Endodermal cell (in vitro differentiated cells): ENCODE data around the gene KRT83. TPM values are rescaled to one million over a fixed set of nuclear protein-coding genes. Genes with fewer than 3 reads are reported as not detected.

ENCODE experiments used
- DNase-seq: peaks from one replicate; pipeline ENCODE4 v3.0.0-alpha.2; 2017
- H3K27ac ChIP-seq: 2 replicates; pipeline ENCODE4 v1.5.1; 2013; ENCODE audit warnings: mild to moderate bottlenecking, low read depth, low read length, moderate library complexity
- H3K27me3 ChIP-seq: 2 replicates; pipeline ENCODE4 v1.6.1; 2013; ENCODE audit warnings: mild to moderate bottlenecking, low read length, moderate library complexity; ENCODE audit not compliant: insufficient read depth, control insufficient read depth, poor library complexity, severe bottlenecking
- H3K36me3 ChIP-seq: 2 replicates; pipeline ENCODE4 v1.7.0; 2013; ENCODE audit warnings: mild to moderate bottlenecking, low read length, moderate library complexity; ENCODE audit not compliant: control insufficient read depth, insufficient read depth
- H3K4me1 ChIP-seq: one replicate; pipeline ENCODE4 v1.7.0; 2013; ENCODE audit warnings: low read length; ENCODE audit not compliant: control insufficient read depth, insufficient read depth
- H3K4me3 ChIP-seq: 2 replicates; pipeline ENCODE4 v1.5.1; 2013; ENCODE audit warnings: mild to moderate bottlenecking, low read length, moderate library complexity
- H3K9ac ChIP-seq: 2 replicates; pipeline ENCODE4 v1.6.1; 2013; ENCODE audit warnings: mild to moderate bottlenecking, low read length, moderate library complexity; ENCODE audit not compliant: poor library complexity, severe bottlenecking; ENCODE audit errors: extremely low read depth
- H3K9me3 ChIP-seq: 2 replicates; pipeline ENCODE4 v1.6.1; 2013; ENCODE audit warnings: mild to moderate bottlenecking, low read length, moderate library complexity; ENCODE audit not compliant: control insufficient read depth
- H3K27ac Mint-ChIP-seq: 2 replicates; pipeline ENCODE4 v1.8.0; 2020; ENCODE audit warnings: mixed read lengths
- H3K27me3 Mint-ChIP-seq: 2 replicates; pipeline ENCODE4 v1.8.0; 2021; ENCODE audit warnings: mild to moderate bottlenecking, mixed read lengths; ENCODE audit not compliant: insufficient read depth
- H3K36me3 Mint-ChIP-seq: 2 replicates; pipeline ENCODE4 v1.8.0; 2020; ENCODE audit warnings: low read depth, mixed read lengths
- H3K4me1 Mint-ChIP-seq: 2 replicates; pipeline ENCODE4 v1.8.0; 2020; ENCODE audit warnings: mixed read lengths
- H3K4me3 Mint-ChIP-seq: 2 replicates; pipeline ENCODE4 v1.8.0; 2020; ENCODE audit warnings: mild to moderate bottlenecking, moderate library complexity, mixed read lengths
- H3K9me3 Mint-ChIP-seq: 2 replicates; pipeline ENCODE4 v1.8.0; 2020; ENCODE audit warnings: mild to moderate bottlenecking, mixed read lengths
- WGBS, 2 experiments: methylation state at CpG; one replicate each; pipeline versions ENCODE4 v1.1.5 to v1.1.7; 2013; ENCODE audit warnings: missing lambda C conversion rate in 2 of 2, mixed read lengths in 1 of 2; ENCODE audit not compliant: insufficient coverage in 1 of 2, insufficient read length in 1 of 2; 5-methylcytosine and 5-hydroxymethylcytosine counted together
- total RNA-seq, 2 donors: library from RNA; stranded (reverse); fragmentation: NEBNext Ultra II Directional in 1 of 2; extraction: Animal tissue kit (Norgen Biotek cat#: 25700) in 1 of 2; gene quantifications; 2 replicates in 1 of 2; 3 replicates in 1 of 2; pipeline ENCODE4 v1.2.1, GENCODE V29; 2021
- TF ChIP-seq, protein P1 (sequence below): fragments of 200-600 bp; sonication (generic); conservative IDR thresholded peaks from 2 replicates; pipeline ENCODE4 v1.5.0; 2021; ENCODE audit warnings: antibody characterized with exemption, mild to moderate bottlenecking

The KRT83 gene
- total RNA-seq, 2 donors from 2014 or later = not detected

DNA sequence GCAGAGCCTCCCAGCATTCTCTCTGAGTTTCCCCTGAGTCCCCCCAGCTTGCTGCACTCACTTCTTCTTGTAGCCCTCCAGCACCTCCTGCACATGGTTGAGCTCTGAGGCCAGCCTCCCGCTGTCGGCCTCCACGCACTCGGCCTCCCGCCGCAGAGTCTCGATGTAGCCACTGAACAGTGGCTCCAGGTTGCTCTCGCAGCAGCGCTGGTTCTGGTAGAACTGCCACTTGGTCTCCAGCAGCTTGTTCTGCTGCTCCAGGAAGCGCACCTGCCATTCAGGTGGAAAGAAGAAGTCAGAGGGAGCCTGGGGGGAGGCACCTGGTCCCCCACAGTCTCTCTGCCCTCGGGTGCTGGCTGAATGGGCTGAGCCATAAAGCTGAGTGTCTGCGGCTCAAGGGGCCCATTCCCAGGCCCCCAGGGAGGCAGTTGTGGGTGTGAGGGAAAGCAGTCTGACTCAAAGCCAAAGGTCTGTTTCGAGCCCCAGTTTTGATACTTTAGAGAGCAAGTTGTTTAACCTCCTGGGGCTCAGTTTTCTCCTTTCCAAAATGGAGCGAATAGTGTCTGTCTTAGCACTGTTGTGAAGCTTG, 43.8 kb upstream of the KRT83 start:
- no peaks in the 10 kb centered on the region for H3K36me3 Mint-ChIP-seq
- TF ChIP-seq, protein P1, sequence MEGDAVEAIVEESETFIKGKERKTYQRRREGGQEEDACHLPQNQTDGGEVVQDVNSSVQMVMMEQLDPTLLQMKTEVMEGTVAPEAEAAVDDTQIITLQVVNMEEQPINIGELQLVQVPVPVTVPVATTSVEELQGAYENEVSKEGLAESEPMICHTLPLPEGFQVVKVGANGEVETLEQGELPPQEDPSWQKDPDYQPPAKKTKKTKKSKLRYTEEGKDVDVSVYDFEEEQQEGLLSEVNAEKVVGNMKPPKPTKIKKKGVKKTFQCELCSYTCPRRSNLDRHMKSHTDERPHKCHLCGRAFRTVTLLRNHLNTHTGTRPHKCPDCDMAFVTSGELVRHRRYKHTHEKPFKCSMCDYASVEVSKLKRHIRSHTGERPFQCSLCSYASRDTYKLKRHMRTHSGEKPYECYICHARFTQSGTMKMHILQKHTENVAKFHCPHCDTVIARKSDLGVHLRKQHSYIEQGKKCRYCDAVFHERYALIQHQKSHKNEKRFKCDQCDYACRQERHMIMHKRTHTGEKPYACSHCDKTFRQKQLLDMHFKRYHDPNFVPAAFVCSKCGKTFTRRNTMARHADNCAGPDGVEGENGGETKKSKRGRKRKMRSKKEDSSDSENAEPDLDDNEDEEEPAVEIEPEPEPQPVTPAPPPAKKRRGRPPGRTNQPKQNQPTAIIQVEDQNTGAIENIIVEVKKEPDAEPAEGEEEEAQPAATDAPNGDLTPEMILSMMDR = no peak
- H3K4me1 ChIP-seq = no peaks in the 10 kb centered on the region
- H3K4me3 Mint-ChIP-seq = no peak overlapping the region
- H3K36me3 ChIP-seq = no peaks in the 10 kb centered on the region
- no peaks in the 10 kb centered on the region for H3K9me3 Mint-ChIP-seq
- WGBS, 2 experiments = 93 to 95% methylated on average over 12 to 14 of the region's 14 CpGs
- no peak for DNase-seq
- no peak overlapping the region for H3K27ac Mint-ChIP-seq
- no peak overlapping the region for H3K27ac ChIP-seq
- peaks cover 25% of the 10 kb centered on the region for H3K27me3 ChIP-seq
- no peaks in the 10 kb centered on the region for H3K9me3 ChIP-seq
- no peaks in the 10 kb centered on the region for H3K4me1 Mint-ChIP-seq
- peaks cover 24% of the 10 kb centered on the region for H3K27me3 Mint-ChIP-seq
- H3K4me3 ChIP-seq = no peak overlapping the region
- no peak overlapping the region for H3K9ac ChIP-seq

DNA sequence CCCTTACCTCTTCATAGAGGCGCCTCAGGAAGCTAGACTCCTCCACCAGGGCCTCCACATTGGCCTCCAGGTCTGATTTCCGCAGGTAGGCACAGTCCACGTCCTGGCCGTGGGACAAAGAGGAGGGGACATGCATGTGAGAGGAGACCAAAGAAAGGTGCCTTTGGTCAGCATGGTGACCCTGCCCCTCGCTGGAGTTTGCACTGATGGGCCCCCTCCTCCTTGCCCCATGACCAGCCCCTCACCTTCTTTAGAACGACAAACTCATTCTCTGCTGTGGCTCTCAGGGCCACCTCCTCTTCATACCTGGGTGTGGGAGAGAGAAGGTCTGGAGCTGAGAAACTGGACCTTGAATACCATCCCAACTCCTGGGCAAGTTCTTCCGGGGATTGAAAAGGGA, 42.9 kb upstream of the KRT83 start:
- 89 to 100% methylated on average over 1 to 7 of the region's 7 CpGs for WGBS, 2 experiments
- TF ChIP-seq, protein P1 = no peak
- Histone ChIP-seq H3K36me3 (no peaks in the 10 kb centered on the region), H3K9me3 (no peaks in the 10 kb centered on the region), H3K9ac (no peak overlapping the region), H3K4me1 (no peaks in the 10 kb centered on the region), H3K27ac (no peak overlapping the region), H3K4me3 (no peak overlapping the region), H3K27me3 (peaks cover 17% of the 10 kb centered on the region)
- H3K27ac Mint-ChIP-seq = no peak overlapping the region
- no peak for DNase-seq
- H3K36me3 Mint-ChIP-seq = no peaks in the 10 kb centered on the region
- H3K27me3 Mint-ChIP-seq = peaks cover 22% of the 10 kb centered on the region
- H3K4me3 Mint-ChIP-seq = no peak overlapping the region
- no peaks in the 10 kb centered on the region for H3K9me3 Mint-ChIP-seq
- no peaks in the 10 kb centered on the region for H3K4me1 Mint-ChIP-seq

DNA sequence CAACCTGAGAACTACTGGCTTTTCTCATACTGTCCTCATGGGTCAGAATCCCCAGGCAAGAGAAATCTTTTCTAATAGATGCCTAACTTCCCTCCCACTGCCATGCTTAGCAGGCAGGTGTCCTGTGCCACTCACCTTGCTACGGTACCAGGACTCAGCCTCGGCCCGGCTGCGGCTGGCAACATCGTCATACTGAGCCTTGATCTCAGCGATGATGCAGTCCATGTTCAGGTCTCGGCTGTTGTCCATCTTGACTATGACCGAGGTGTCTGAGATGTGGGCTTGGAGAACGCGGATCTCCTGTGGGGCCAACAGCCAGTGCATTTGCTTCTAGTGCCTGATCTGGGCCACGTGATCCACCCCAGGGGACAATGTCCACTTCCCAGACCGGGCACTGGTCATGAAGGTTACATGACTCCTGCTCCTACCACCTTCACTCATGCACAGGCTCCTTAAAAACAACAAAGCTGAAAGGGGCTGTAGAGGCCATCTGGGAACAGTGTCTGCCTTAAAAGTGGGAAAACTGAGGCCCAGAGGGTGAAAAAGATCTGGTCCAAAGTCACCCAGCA, 42.0 kb upstream of the KRT83 start:
- H3K27ac Mint-ChIP-seq = no peak overlapping the region
- H3K9ac ChIP-seq = no peak overlapping the region

More for the DNA sequence above, 42.0 kb upstream of the KRT83 start:
- H3K4me3 Mint-ChIP-seq = no peak overlapping the region
- no peaks in the 10 kb centered on the region for H3K36me3 Mint-ChIP-seq
- no peak overlapping the region for H3K27ac ChIP-seq
- WGBS, 2 experiments = 92 to 96% methylated on average over 8 to 12 of the region's 12 CpGs
- no peaks in the 10 kb centered on the region for H3K9me3 Mint-ChIP-seq
- H3K27me3 ChIP-seq = peaks cover 11% of the 10 kb centered on the region
- TF ChIP-seq, protein P1 = no peak
- H3K9me3 ChIP-seq = no peaks in the 10 kb centered on the region
- H3K4me1 ChIP-seq = no peaks in the 10 kb centered on the region
- no peak overlapping the region for H3K4me3 ChIP-seq
- no peaks in the 10 kb centered on the region for H3K4me1 Mint-ChIP-seq
- H3K36me3 ChIP-seq = no peaks in the 10 kb centered on the region
- H3K27me3 Mint-ChIP-seq = peaks cover 15% of the 10 kb centered on the region
- DNase-seq = no peak
